Hepatocyte (in vitro differentiated cells): Measurements from ENCODE around the gene EPC1.

ENCODE experiments used
- EZH2phosphoT487 ChIP-seq: fragments of 200-600 bp; sonication (generic); IDR thresholded peaks from one replicate; pipeline ENCODE4 v1.6.1; 2018; ENCODE audit warnings: antibody characterized with exemption, mild to moderate bottlenecking, low read depth, moderate library complexity; ENCODE audit not compliant: unreplicated experiment, severe bottlenecking
- TF ChIP-seq, protein P1 (sequence below): fragments of 200-600 bp; sonication (generic); IDR thresholded peaks from 2 replicates; pipeline ENCODE4 v1.5.1; 2016; ENCODE audit warnings: antibody characterized with exemption, mild to moderate bottlenecking; ENCODE audit not compliant: poor library complexity

DNA sequence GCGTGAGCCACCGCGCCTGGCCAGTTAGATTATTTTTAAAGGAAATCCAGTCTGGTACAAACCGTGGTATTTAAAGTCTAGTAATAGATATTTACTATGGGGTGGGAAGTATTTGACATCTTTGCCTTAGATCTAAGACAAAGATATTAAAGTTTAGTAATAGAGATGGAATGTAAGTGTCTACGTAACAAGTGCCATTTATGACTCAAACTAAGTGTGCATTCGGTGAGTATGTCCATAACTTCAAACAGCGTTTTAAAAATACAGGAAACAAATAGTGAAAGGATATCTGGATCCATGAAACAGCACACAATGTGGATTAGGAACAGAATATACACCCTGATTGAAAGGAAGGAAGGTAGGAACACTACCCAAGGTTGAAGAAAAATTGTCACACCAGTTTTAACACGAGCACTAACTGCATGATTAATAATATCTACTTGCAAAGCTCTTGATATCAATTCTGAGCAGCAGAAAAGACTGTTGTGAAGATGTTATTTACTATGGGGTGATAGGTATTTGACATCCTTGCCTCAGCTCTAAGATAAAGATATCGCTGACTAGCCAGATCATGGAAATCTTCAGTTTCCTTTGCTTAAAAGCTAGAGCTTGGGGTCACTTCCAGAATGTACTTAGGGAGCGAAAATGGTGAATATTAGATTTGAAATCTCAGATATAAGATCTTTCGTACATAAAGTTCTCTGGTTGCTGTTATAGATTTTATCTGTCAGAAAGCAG lies 48.7 kb downstream of the EPC1 start:
- TF ChIP-seq EZH2phosphoT487, result no peak
- TF ChIP-seq, protein P1, sequence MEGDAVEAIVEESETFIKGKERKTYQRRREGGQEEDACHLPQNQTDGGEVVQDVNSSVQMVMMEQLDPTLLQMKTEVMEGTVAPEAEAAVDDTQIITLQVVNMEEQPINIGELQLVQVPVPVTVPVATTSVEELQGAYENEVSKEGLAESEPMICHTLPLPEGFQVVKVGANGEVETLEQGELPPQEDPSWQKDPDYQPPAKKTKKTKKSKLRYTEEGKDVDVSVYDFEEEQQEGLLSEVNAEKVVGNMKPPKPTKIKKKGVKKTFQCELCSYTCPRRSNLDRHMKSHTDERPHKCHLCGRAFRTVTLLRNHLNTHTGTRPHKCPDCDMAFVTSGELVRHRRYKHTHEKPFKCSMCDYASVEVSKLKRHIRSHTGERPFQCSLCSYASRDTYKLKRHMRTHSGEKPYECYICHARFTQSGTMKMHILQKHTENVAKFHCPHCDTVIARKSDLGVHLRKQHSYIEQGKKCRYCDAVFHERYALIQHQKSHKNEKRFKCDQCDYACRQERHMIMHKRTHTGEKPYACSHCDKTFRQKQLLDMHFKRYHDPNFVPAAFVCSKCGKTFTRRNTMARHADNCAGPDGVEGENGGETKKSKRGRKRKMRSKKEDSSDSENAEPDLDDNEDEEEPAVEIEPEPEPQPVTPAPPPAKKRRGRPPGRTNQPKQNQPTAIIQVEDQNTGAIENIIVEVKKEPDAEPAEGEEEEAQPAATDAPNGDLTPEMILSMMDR, result no peak
